HCT116 (cell line): ENCODE measurements around the gene LASP1. TPM values are rescaled to one million over a fixed set of nuclear protein-coding genes. Genes with fewer than 3 reads are reported as not detected.

Source experiments
- ATAC-seq: fragments of 200-7000 bp; cut with Tn5 transposase; 2 replicates; pipeline ENCODE4 v1.9.1; 2020; ENCODE audit warnings: mild to moderate bottlenecking, moderate library complexity
- BruUV-seq: library from RNA; stranded (reverse); fragments of 400-500 nt; replicated peaks from 2 replicates; lab custom pipeline; 2021; lab: Mats Ljungman, UMichigan
- CTCF ChIA-PET: fragments of 300-600 bp; sonication (Branson Sonifier 250); formaldehyde crosslinking; loops from one replicate; lab custom pipeline; 2021; ENCODE audit warnings: antibody characterized with exemption; lab: Charles Lee
- POLR2A ChIA-PET: fragments of 300-600, 350-600 bp; sonication (Branson Sonifier 250); formaldehyde crosslinking; loops from one replicate; lab custom pipeline; 2021; ENCODE audit warnings: antibody characterized with exemption; lab: Charles Lee
- RAD21 ChIA-PET, 2 experiments: fragments of 300-600 bp; sonication (Branson Sonifier 250); formaldehyde crosslinking; loops; one replicate each; lab custom pipeline; 2023; ENCODE audit warnings: low total read pairs in 2 of 2; ENCODE audit not compliant: uncharacterized antibody in 2 of 2, unreplicated experiment in 2 of 2, low non-redundant PET in 1 of 2; lab: Charles Lee
- DNase-seq: peaks from one replicate; pipeline ENCODE4 v3.0.0-alpha.2; 2010; ENCODE audit warnings: low read depth, low spot score
- H2AFZ ChIP-seq: fragments of 200-600 bp; shearing (Covaris generic), sonication (generic); 2 replicates; pipeline ENCODE4 v1.6.1; 2017; ENCODE audit warnings: low read depth, mixed run types, mixed read lengths, antibody characterized with exemption, low read length; ENCODE audit not compliant: poor library complexity, severe bottlenecking
- H3K27ac ChIP-seq: 2 replicates; pipeline ENCODE4 v1.5.1; 2012; ENCODE audit warnings: low read depth, low read length
- H3K27me3 ChIP-seq: fragments of 200-600 bp; sonication (generic); 2 replicates; pipeline ENCODE4 v1.6.1; 2016; ENCODE audit warnings: mixed run types, low read length, mixed read lengths; ENCODE audit not compliant: insufficient read depth
- H3K36me3 ChIP-seq, 2 experiments: fragments of 200-500 bp in 1 of 2; fragments of 200-600 bp in 1 of 2; sonication (Bioruptor generic) in 1 of 2; sonication (generic) in 1 of 2; 2 replicates each; pipeline versions ENCODE4 v1.5.1 to v1.6.1; 2014 to 2016; ENCODE audit warnings: low read length in 2 of 2, inconsistent platforms in 1 of 2, mixed read lengths in 1 of 2, mixed run types in 1 of 2; ENCODE audit not compliant: insufficient read depth in 2 of 2, control insufficient read depth in 1 of 2
- H3K4me1 ChIP-seq, 2 experiments: fragments of 200-600 bp in 1 of 2; sonication (generic) in 1 of 2; 2 replicates each; pipeline versions ENCODE4 v1.5.1 to v1.6.1; 2012 to 2017; ENCODE audit warnings: low read length in 2 of 2, inconsistent platforms in 1 of 2, mild to moderate bottlenecking in 1 of 2, mixed read lengths in 1 of 2, mixed run types in 1 of 2, moderate library complexity in 1 of 2; ENCODE audit not compliant: insufficient read depth in 2 of 2, control insufficient read depth in 1 of 2
- H3K4me2 ChIP-seq: fragments of 200-600 bp; sonication (generic); 2 replicates; pipeline ENCODE4 v1.6.1; 2017; ENCODE audit warnings: mixed run types, low read length, mixed read lengths
- H3K4me3 ChIP-seq, 2 experiments: fragments of 200-600 bp in 1 of 2; sonication (generic) in 1 of 2; replicated peaks in 1 of 2; 2 replicates each; pipeline ENCODE4 v1.5.1; 2011 to 2016; ENCODE audit warnings: low read length in 2 of 2, control low read depth in 1 of 2, low read depth in 1 of 2, mild to moderate bottlenecking in 1 of 2, mixed read lengths in 1 of 2, mixed run types in 1 of 2
- H3K79me2 ChIP-seq: fragments of 200-600 bp; sonication (generic); 2 replicates; pipeline ENCODE4 v1.6.1; 2017; ENCODE audit warnings: mild to moderate bottlenecking, mixed run types, low read length, moderate library complexity, mixed read lengths; ENCODE audit not compliant: insufficient read depth
- H3K9ac ChIP-seq: fragments of 200-600 bp; sonication (generic); 2 replicates; pipeline ENCODE4 v1.6.1; 2016; ENCODE audit warnings: low read length, mixed read lengths
- H3K9me2 ChIP-seq: fragments of 200-600 bp; sonication (generic), shearing (Covaris generic); 2 replicates; pipeline ENCODE4 v1.6.1; 2017; ENCODE audit warnings: mixed run types, mild to moderate bottlenecking, moderate library complexity; ENCODE audit not compliant: insufficient read depth
- H3K9me3 ChIP-seq, 2 experiments: fragments of 200-500 bp in 1 of 2; fragments of 200-600 bp in 1 of 2; sonication (Bioruptor generic) in 1 of 2; sonication (generic) in 1 of 2; 2 replicates each; pipeline ENCODE4 v1.6.1; 2014 to 2017; ENCODE audit warnings: low read length in 2 of 2, mixed read lengths in 2 of 2, inconsistent platforms in 1 of 2, low read depth in 1 of 2, mild to moderate bottlenecking in 1 of 2, mixed run types in 1 of 2, moderate library complexity in 1 of 2; ENCODE audit not compliant: control insufficient read depth in 1 of 2, insufficient read depth in 1 of 2
- H4K20me1 ChIP-seq: fragments of 200-600 bp; sonication (generic), shearing (Covaris generic); 2 replicates; pipeline ENCODE4 v1.6.1; 2017; ENCODE audit warnings: mixed run types, mild to moderate bottlenecking, moderate library complexity; ENCODE audit not compliant: insufficient read depth
- CBX3 ChIP-seq: IDR thresholded peaks from 2 replicates; pipeline ENCODE4 v1.6.1; 2012; ENCODE audit warnings: low read depth
- ELF1 ChIP-seq: IDR thresholded peaks from 2 replicates; pipeline ENCODE4 v1.6.1; 2012; ENCODE audit warnings: low read depth, borderline replicate concordance
- EZH2phosphoT487 ChIP-seq: fragments of 200-600 bp; IDR thresholded peaks from 2 replicates; pipeline ENCODE4 v1.6.1; 2018; ENCODE audit warnings: antibody characterized with exemption, borderline replicate concordance
- FOSL1 ChIP-seq: IDR thresholded peaks from 2 replicates; pipeline ENCODE4 v1.6.1; 2012; ENCODE audit warnings: low read depth
- JUND ChIP-seq: IDR thresholded peaks from 2 replicates; pipeline ENCODE4 v1.6.1; 2012
- RAD21 ChIP-seq: IDR thresholded peaks from 2 replicates; pipeline ENCODE4 v1.6.1; 2012; ENCODE audit warnings: low read depth, mild to moderate bottlenecking
- SIN3A ChIP-seq: IDR thresholded peaks from 2 replicates; pipeline ENCODE4 v1.6.1; 2012; ENCODE audit warnings: low read depth
- SP1 ChIP-seq: IDR thresholded peaks from 2 replicates; pipeline ENCODE4 v1.6.1; 2012; ENCODE audit warnings: low read depth
- SRF ChIP-seq: IDR thresholded peaks from 2 replicates; pipeline ENCODE4 v1.6.1; 2012; ENCODE audit warnings: low read depth
- YY1 ChIP-seq: IDR thresholded peaks from 2 replicates; pipeline ENCODE4 v1.6.1; 2011; ENCODE audit warnings: low read length, low read depth, moderate library complexity, mild to moderate bottlenecking; ENCODE audit not compliant: insufficient replicate concordance; ENCODE audit errors: extremely low read depth
- intact Hi-C: fragments of 100-400 bp; cut with micrococcal nuclease; formaldehyde crosslinking; loops from 2 replicates; pipeline ENCODE4 v1.10.0; 2022
- total RNA-seq: library from RNA; stranded (reverse); gene quantifications from one replicate; pipeline ENCODE4 v1.2.1, GENCODE V29; 2021; ENCODE audit not compliant: unreplicated experiment
- TF ChIP-seq, protein P1 (sequence below): IDR thresholded peaks from 2 replicates; pipeline ENCODE4 v1.6.1; 2012
- TF ChIP-seq, protein P2 (sequence below): IDR thresholded peaks from 2 replicates; pipeline ENCODE4 v1.6.1; 2012
- TF ChIP-seq, protein P3 (sequence below), 3 experiments: fragments of 200-600 bp in 1 of 3; sonication (generic) in 1 of 3; IDR thresholded peaks in 2 of 3; conservative IDR thresholded peaks in 1 of 3; 2 replicates each; pipeline ENCODE4 v1.5.1; 2012 to 2017; ENCODE audit warnings: low read depth in 2 of 3, low read length in 2 of 3, antibody characterized with exemption in 1 of 3, borderline replicate concordance in 1 of 3, control low read depth in 1 of 3, mild to moderate bottlenecking in 1 of 3, mixed read lengths in 1 of 3, mixed run types in 1 of 3, moderate library complexity in 1 of 3; ENCODE audit not compliant: insufficient read depth in 1 of 3

The LASP1 gene
- total RNA-seq, 1 experiment from 2014 or later: 149 TPM

DNA sequence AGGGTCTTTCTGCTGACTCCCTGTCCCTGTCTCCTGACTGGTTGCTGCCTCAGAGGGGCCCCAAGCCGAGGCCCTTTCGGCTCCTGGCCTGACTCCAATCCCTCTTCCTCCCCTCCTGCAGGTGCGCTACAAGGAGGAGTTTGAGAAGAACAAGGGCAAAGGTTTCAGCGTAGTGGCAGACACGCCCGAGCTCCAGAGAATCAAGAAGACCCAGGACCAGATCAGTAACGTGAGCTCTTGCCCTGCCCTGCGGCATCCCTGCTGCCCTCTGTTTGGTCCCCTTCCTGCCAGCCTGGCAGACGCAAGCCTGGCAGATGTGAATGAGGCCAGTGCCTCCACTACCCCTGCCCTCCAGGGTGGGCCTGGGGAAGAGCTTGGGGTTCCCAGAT is 28.4 kb downstream of the LASP1 start:
- TF ChIP-seq YY1 (no peak), FOSL1 (no peak), EZH2phosphoT487 (no peak), JUND (no peak), ELF1 (no peak), CBX3 (no peak), SIN3A (no peak), SRF (no peak), SP1 (no peak), RAD21 (no peak)
- TF ChIP-seq, protein P1, sequence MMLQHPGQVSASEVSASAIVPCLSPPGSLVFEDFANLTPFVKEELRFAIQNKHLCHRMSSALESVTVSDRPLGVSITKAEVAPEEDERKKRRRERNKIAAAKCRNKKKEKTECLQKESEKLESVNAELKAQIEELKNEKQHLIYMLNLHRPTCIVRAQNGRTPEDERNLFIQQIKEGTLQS: no peak
- TF ChIP-seq, protein P2, sequence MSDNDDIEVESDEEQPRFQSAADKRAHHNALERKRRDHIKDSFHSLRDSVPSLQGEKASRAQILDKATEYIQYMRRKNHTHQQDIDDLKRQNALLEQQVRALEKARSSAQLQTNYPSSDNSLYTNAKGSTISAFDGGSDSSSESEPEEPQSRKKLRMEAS: no peak
- TF ChIP-seq, protein P3, sequence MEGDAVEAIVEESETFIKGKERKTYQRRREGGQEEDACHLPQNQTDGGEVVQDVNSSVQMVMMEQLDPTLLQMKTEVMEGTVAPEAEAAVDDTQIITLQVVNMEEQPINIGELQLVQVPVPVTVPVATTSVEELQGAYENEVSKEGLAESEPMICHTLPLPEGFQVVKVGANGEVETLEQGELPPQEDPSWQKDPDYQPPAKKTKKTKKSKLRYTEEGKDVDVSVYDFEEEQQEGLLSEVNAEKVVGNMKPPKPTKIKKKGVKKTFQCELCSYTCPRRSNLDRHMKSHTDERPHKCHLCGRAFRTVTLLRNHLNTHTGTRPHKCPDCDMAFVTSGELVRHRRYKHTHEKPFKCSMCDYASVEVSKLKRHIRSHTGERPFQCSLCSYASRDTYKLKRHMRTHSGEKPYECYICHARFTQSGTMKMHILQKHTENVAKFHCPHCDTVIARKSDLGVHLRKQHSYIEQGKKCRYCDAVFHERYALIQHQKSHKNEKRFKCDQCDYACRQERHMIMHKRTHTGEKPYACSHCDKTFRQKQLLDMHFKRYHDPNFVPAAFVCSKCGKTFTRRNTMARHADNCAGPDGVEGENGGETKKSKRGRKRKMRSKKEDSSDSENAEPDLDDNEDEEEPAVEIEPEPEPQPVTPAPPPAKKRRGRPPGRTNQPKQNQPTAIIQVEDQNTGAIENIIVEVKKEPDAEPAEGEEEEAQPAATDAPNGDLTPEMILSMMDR (IDR thresholded peaks at IDR 0.05 in 2 of 3, conservative IDR thresholded peaks at IDR 0.05 in 1 of 3; ENCODE audit: borderline replicate concordance in 1 of 3, insufficient read depth in 1 of 3, low read depth in 2 of 3, low read length in 2 of 3): no peak
- no peak for ATAC-seq
- no peak for DNase-seq
- Histone ChIP-seq H3K4me1 (no peaks in the 10 kb centered on the region), H3K4me2 (no peak overlapping the region), H4K20me1 (no peaks in the 10 kb centered on the region), H3K27ac (no peak overlapping the region), H3K9me3 (no peaks in the 10 kb centered on the region), H2AFZ (no peak overlapping the region), H3K36me3 (peaks cover 25% of the 10 kb centered on the region in 2 experiments), H3K27me3 (no peaks in the 10 kb centered on the region), H3K4me3 (no peak overlapping the region), H3K79me2 (peaks cover 8% of the 10 kb centered on the region; the same call in 1 of the 2 replicates), H3K9me2 (no peaks in the 10 kb centered on the region), H3K9ac (no peak overlapping the region)
- no TSS peak for BruUV-seq
- RAD21 ChIA-PET: no interaction called here
- POLR2A ChIA-PET: no interaction called here
- intact Hi-C loops: no loop called here
- CTCF ChIA-PET: no interaction called here
